ENCODE data around the gene RELL2.
A peak's percentile ranks its signal among the peaks of the same experiment; 100 is the strongest.

RELL2 gene

GRCh38 chr5:141681295-141681694 is 44.5 kb downstream of the RELL2 start:
- DNase-seq: no peak

- peak; percentile 86 for DNase-seq
Measured at GRCh38 chr5:141681695-141682641, 45.2 kb downstream of the RELL2 start, which contains the start of gene ARAP3. Gene ARAP3, minus strand, starts transcription at chr5:141682230. Its CDS starts 1,744 bp downstream, at chr5:141680486.

- no peak for DNase-seq
Measured at GRCh38 chr5:141683596-141684141, 46.9 kb downstream of the RELL2 start.

GRCh38 chr5:141685591-141685990 is 48.8 kb downstream of the RELL2 start:
- DNase-seq: no peak

GRCh38 chr5:141686648-141687416 is 50.0 kb downstream of the RELL2 start:
- no peak for DNase-seq

Data from EL (cell line).